GM13977 (cell line): ENCODE measurements around the gene MANF.

ENCODE experiments used
- DNase-seq: peaks from one replicate; pipeline ENCODE4 v3.0.0; 2012; ENCODE audit warnings: low spot score
- CTCF ChIP-seq: IDR thresholded peaks from 2 replicates; pipeline ENCODE4 v1.5.1; 2012; ENCODE audit warnings: mild to moderate bottlenecking, control low read depth; ENCODE audit not compliant: insufficient read depth; ENCODE audit errors: extremely low read depth, missing control alignments
- in situ Hi-C: fragments of 300-500 bp; cut with MboI; formaldehyde crosslinking; loops from one replicate; pipeline ENCODE4 v1.12.0; 2022; ENCODE audit warnings: low sequenced_read_pairs, low pct_unique_long_range_greater_than_20kb, mixed read lengths, inconsistent platforms; ENCODE audit not compliant: unreplicated experiment

The MANF gene

GRCh38 chr3:51371943-51372557 lies 13.0 kb upstream of the MANF start:
- peak; percentile 65 for DNase-seq
- peak; percentile 72 for TF ChIP-seq CTCF
- in situ Hi-C loops, result loop anchor here (10.0 kb wide), 1 partner anchor 407 kb away; no protein-coding TSS in a partner anchor

- no peak for TF ChIP-seq CTCF
- no peak for DNase-seq
- in situ Hi-C loops, result loop anchor here (10.0 kb wide), 1 partner anchor 409 kb away; no protein-coding TSS in a partner anchor
These were observed 11.3 kb upstream of the MANF start for GRCh38 chr3:51373658-51374421.

GRCh38 chr3:51374456-51374855 lies 10.6 kb upstream of the MANF start:
- in situ Hi-C loops, result loop anchor here (10.0 kb wide), 1 partner anchor 410 kb away; no protein-coding TSS in a partner anchor
- TF ChIP-seq CTCF, result no peak
- no peak for DNase-seq

- TF ChIP-seq CTCF, result no peak
- DNase-seq, result no peak
- in situ Hi-C loops, result loop anchor here (10.0 kb wide), 1 partner anchor 410 kb away; no protein-coding TSS in a partner anchor
These were observed 10.0 kb upstream of the MANF start for GRCh38 chr3:51375136-51375535.

GRCh38 chr3:51375571-51375970 lies 9.5 kb upstream of the MANF start:
- no peak for TF ChIP-seq CTCF
- DNase-seq, result no peak
- in situ Hi-C loops, result loop anchor here (10.0 kb wide), 1 partner anchor 411 kb away; no protein-coding TSS in a partner anchor

- in situ Hi-C loops, result loop anchor here (10.0 kb wide), 1 partner anchor 413 kb away; no protein-coding TSS in a partner anchor
These were observed 7.0 kb upstream of the MANF start for GRCh38 chr3:51378065-51378464.

More at GRCh38 chr3:51378065-51378464, 7.0 kb upstream of the MANF start:
- no peak for TF ChIP-seq CTCF
- DNase-seq, result no peak
